Erythroblast (primary cell): ENCODE results near the gene SRBD1.

ENCODE experiments used
- GATA1 ChIP-seq: IDR thresholded peaks from 2 replicates; pipeline ENCODE4 v1.6.1; 2011; ENCODE audit warnings: low read depth, mild to moderate bottlenecking, control low read depth, low read length, moderate library complexity
- POLR2A ChIP-seq: IDR thresholded peaks from 2 replicates; pipeline ENCODE4 v1.6.1; 2011; ENCODE audit warnings: mild to moderate bottlenecking, low read length

GRCh38 chr2:45484965-45485364, 126.1 kb downstream of the SRBD1 start:
- TF ChIP-seq POLR2A = no peak
- TF ChIP-seq GATA1 = no peak
